Measurements from ENCODE around the gene HEXA.

HEXA gene

GRCh38 chr15:72323752-72324151 lies 52.1 kb downstream of the HEXA start:
- Histone ChIP-seq H3K9me3 (ENCODE audit: insufficient read depth, low read length) (no peaks in the 10 kb centered on the region), H3K79me2 (ENCODE audit: insufficient read depth, low read length) (no peaks in the 10 kb centered on the region), H3F3A (ENCODE audit: insufficient read depth) (no peaks in the 10 kb centered on the region), H3K4me3 (ENCODE audit: insufficient read depth, low read length, poor library complexity, severe bottlenecking) (no peak overlapping the region), H3K36me3 (ENCODE audit: low read length) (no peaks in the 10 kb centered on the region), H3K9me2 (replicated peaks; ENCODE audit: insufficient read depth, low read length) (no peaks in the 10 kb centered on the region), H3K4me2 (ENCODE audit: low read depth, low read length, poor library complexity, severe bottlenecking) (no peak overlapping the region), H3K27ac (ENCODE audit: low read depth, low read length) (no peak overlapping the region), H2AFZ (ENCODE audit: low read depth, low read length, severe bottlenecking) (no peak overlapping the region), H4K20me1 (ENCODE audit: low read depth, low read length) (no peaks in the 10 kb centered on the region), H3K27me3 (ENCODE audit: low read length) (no peaks in the 10 kb centered on the region), H3K9ac (ENCODE audit: low read length) (no peak overlapping the region)
- TF ChIP-seq CTCF (IDR thresholded peaks at IDR 0.05; ENCODE audit: insufficient read depth, low read length, poor library complexity, severe bottlenecking) (no peak), EZH2phosphoT487 (conservative IDR thresholded peaks at IDR 0.05; ENCODE audit: low read length) (no peak)

GRCh38 chr15:72319985-72320671 lies 55.7 kb downstream of the HEXA start, which contains the start of gene CELF6:
Gene CELF6, minus strand, starts transcription at chr15:72320157. Its CDS starts 283 bp downstream, at chr15:72319874.
- Histone ChIP-seq H3K9me3 (ENCODE audit: insufficient read depth, low read length) (no peaks in the 10 kb centered on the region), H3K9me2 (replicated peaks; ENCODE audit: insufficient read depth, low read length) (no peaks in the 10 kb centered on the region), H4K20me1 (ENCODE audit: low read depth, low read length) (no peaks in the 10 kb centered on the region), H3K36me3 (ENCODE audit: low read length) (no peaks in the 10 kb centered on the region), H3K27me3 (ENCODE audit: low read length) (no peaks in the 10 kb centered on the region), H3K9ac (ENCODE audit: low read length) (peak within 1 kb of the TSS; percentile 13; the same call in 1 of the 2 replicates), H3K27ac (ENCODE audit: low read depth, low read length) (no peak within 1 kb of the TSS), H2AFZ (ENCODE audit: low read depth, low read length, severe bottlenecking) (no peak within 1 kb of the TSS), H3K4me2 (ENCODE audit: low read depth, low read length, poor library complexity, severe bottlenecking) (peak within 1 kb of the TSS; percentile 40), H3K79me2 (ENCODE audit: insufficient read depth, low read length) (no peaks in the 10 kb centered on the region), H3F3A (ENCODE audit: insufficient read depth) (no peaks in the 10 kb centered on the region), H3K4me3 (ENCODE audit: insufficient read depth, low read length, poor library complexity, severe bottlenecking) (peak within 1 kb of the TSS; percentile 43)
- TF ChIP-seq EZH2phosphoT487 (conservative IDR thresholded peaks at IDR 0.05; ENCODE audit: low read length) (no peak), CTCF (IDR thresholded peaks at IDR 0.05; ENCODE audit: insufficient read depth, low read length, poor library complexity, severe bottlenecking) (no peak)

- H3K9me3 ChIP-seq (ENCODE audit: insufficient read depth, low read length), result no peaks in the 10 kb centered on the region
- no peaks in the 10 kb centered on the region for H3F3A ChIP-seq (ENCODE audit: insufficient read depth)
- no peaks in the 10 kb centered on the region for H3K36me3 ChIP-seq (ENCODE audit: low read length)
- H3K9ac ChIP-seq (ENCODE audit: low read length), result no peak overlapping the region
- no peaks in the 10 kb centered on the region for H3K27me3 ChIP-seq (ENCODE audit: low read length)
- H3K79me2 ChIP-seq (ENCODE audit: insufficient read depth, low read length), result no peaks in the 10 kb centered on the region
- no peak overlapping the region for H2AFZ ChIP-seq (ENCODE audit: low read depth, low read length, severe bottlenecking)
- TF ChIP-seq CTCF (IDR thresholded peaks at IDR 0.05; ENCODE audit: insufficient read depth, low read length, poor library complexity, severe bottlenecking) (no peak), EZH2phosphoT487 (conservative IDR thresholded peaks at IDR 0.05; ENCODE audit: low read length) (no peak)
- H3K4me2 ChIP-seq (ENCODE audit: low read depth, low read length, poor library complexity, severe bottlenecking), result no peak overlapping the region
- H3K27ac ChIP-seq (ENCODE audit: low read depth, low read length), result no peak overlapping the region
- H4K20me1 ChIP-seq (ENCODE audit: low read depth, low read length), result no peaks in the 10 kb centered on the region
- no peak overlapping the region for H3K4me3 ChIP-seq (ENCODE audit: insufficient read depth, low read length, poor library complexity, severe bottlenecking)
- no peaks in the 10 kb centered on the region for H3K9me2 ChIP-seq (replicated peaks; ENCODE audit: insufficient read depth, low read length)
Observed at GRCh38 chr15:72319360-72319984, 56.3 kb downstream of the HEXA start.
